ENCODE data around the gene ANXA1.
A peak's percentile ranks its signal among the peaks of the same experiment; 100 is the strongest.

Gene ANXA1

DNA sequence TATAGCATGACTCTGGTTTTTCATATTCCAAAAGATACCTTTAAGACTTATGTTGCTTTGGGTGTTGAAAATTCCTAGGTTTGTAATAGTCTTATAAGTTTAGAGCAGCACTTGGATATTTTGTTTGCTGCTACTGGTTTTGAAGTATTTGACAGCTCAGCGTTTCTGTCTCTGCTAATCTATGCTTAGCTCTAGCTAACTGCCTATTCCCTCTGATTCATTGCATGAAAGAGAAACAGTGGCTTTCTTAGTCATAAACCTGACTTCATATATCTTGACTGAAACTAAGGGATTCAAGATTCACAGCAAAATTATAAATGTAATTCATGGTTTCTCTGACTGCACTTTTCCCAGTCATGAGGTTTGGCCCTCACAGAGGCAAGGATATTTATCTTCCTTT, 35.6 kb upstream of the ANXA1 start:
- no peak for DNase-seq (ENCODE audit: extremely low read depth, low read depth)

DNA sequence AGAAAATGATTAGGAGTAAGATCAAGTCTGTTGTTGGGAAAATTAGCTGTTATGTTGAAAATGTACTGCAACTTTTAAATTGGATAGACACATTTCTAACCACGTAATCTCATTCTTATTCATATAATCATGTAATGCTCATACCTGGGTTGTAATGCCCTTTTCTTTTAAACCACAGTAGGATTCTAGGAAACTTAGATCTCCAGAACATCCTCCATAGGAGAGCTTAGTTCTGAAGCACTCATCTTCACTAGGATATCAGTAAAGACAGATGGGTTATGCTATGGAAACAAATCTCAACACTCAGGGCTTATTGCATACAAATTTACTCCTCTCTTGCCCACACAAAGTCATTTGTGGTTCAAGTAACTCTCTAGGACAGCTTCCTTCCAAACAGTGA, 34.8 kb upstream of the ANXA1 start:
- TF ChIP-seq, protein P1, sequence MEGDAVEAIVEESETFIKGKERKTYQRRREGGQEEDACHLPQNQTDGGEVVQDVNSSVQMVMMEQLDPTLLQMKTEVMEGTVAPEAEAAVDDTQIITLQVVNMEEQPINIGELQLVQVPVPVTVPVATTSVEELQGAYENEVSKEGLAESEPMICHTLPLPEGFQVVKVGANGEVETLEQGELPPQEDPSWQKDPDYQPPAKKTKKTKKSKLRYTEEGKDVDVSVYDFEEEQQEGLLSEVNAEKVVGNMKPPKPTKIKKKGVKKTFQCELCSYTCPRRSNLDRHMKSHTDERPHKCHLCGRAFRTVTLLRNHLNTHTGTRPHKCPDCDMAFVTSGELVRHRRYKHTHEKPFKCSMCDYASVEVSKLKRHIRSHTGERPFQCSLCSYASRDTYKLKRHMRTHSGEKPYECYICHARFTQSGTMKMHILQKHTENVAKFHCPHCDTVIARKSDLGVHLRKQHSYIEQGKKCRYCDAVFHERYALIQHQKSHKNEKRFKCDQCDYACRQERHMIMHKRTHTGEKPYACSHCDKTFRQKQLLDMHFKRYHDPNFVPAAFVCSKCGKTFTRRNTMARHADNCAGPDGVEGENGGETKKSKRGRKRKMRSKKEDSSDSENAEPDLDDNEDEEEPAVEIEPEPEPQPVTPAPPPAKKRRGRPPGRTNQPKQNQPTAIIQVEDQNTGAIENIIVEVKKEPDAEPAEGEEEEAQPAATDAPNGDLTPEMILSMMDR (IDR thresholded peaks at IDR 0.05; ENCODE audit: low read depth, low read length) = no peak
- DNase-seq (ENCODE audit: extremely low read depth, low read depth) = no peak

More for the DNA sequence above, 35.6 kb upstream of the ANXA1 start:
- TF ChIP-seq, protein P1 (IDR thresholded peaks at IDR 0.05; ENCODE audit: low read depth, low read length) = no peak

DNA sequence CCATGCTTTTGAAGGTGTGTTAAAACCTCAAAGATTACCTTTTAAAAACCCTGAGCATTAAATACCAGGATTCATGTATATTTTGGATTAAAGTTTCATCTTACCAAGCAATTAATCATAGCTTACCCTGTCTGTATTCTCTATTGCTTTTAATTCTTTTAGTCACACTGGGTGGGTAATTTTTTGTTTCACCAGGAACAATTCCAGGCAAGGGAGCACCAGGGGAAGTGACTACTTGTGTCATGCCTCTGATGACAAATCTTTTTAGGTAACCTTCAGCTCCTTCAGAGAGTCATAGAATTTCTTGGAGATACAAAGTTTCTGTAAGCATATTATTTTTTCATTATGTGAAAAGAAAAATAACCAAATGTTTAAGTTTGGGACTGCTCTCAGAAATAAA, 33.4 kb upstream of the ANXA1 start:
- TF ChIP-seq, protein P1 (IDR thresholded peaks at IDR 0.05; ENCODE audit: low read depth, low read length) = no peak
- no peak for DNase-seq (ENCODE audit: extremely low read depth, low read depth)

DNA sequence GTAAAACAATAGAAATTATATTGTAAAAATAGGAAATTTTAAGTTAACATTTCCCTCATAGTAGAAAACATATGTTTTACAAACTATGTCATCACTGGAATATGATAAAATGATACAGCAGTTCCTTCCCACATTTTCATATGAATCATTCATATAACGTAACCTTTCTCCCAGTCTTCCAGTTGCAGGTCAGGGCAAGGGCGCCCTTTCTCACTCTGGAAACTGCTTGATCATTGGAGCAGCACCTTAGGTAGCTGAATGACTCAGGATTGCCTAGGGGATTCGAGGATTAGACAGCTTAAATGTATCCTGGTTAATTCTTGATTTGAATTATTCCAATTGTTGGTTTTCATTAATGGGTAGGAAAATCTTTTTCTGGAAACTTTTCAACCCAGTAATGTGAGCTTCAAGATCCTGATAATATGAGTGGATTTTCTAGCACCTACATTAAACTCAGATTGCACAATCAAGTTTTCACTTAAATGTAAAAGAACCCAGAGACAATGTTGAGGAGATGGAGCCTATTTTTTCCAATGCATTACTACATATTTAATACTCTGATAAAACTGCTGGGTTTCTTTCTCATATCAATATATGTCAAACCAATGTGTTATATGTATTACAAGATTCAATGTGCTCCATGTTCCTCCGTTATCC, 32.6 kb upstream of the ANXA1 start:
- DNase-seq (ENCODE audit: extremely low read depth, low read depth) = peak; percentile 41
- TF ChIP-seq, protein P1 (IDR thresholded peaks at IDR 0.05; ENCODE audit: low read depth, low read length) = no peak

DNA sequence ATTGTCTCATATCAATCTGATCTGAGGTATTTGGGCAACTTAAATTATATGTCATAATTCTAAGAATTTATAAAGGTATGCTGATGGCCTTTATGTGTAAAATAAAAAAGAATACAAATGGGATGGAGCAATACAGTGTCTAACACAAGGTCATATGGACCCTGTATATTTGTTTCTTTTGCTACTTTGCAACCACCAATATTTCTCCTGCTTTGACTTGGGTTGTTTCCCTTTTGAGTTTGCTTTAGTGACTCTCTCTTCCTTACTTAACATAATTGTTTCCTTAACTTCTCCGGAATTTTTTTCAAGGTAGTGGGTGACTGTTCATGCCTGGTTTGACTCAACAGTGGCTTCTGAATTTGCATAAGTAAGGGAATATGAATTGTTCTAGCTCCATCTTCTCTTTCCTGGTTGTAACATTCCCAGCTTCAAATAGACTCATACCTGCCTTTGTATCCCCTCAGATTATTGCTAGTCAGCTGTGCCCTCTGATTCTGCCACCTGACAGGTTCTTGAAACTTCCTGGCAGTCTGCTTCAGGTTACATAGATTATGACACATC, 30.2 kb upstream of the ANXA1 start:
- DNase-seq (ENCODE audit: extremely low read depth, low read depth) = no peak

DNA sequence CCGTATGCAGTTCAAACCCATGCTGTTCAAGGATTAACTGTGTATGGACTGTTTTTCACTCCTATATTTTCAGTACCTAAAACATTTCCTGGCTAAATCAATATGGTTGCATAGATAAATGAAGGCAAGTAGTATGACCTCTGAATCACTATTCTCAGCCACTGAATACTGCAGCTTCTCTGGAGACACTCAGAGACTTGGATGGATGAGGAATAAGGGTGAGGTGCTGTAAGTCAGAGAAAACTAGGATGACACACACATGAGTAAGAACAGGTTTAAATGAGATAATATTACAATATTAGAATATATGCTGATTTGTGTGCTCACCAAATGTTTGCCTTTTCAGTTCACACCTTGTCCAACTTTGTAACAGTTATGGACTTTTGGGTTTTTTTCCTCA, 26.0 kb upstream of the ANXA1 start:
- TF ChIP-seq, protein P1 (IDR thresholded peaks at IDR 0.05; ENCODE audit: low read depth, low read length) = no peak
- DNase-seq (ENCODE audit: extremely low read depth, low read depth) = no peak

More for the DNA sequence above, 30.2 kb upstream of the ANXA1 start:
- TF ChIP-seq, protein P1 (IDR thresholded peaks at IDR 0.05; ENCODE audit: low read depth, low read length) = no peak

DNA sequence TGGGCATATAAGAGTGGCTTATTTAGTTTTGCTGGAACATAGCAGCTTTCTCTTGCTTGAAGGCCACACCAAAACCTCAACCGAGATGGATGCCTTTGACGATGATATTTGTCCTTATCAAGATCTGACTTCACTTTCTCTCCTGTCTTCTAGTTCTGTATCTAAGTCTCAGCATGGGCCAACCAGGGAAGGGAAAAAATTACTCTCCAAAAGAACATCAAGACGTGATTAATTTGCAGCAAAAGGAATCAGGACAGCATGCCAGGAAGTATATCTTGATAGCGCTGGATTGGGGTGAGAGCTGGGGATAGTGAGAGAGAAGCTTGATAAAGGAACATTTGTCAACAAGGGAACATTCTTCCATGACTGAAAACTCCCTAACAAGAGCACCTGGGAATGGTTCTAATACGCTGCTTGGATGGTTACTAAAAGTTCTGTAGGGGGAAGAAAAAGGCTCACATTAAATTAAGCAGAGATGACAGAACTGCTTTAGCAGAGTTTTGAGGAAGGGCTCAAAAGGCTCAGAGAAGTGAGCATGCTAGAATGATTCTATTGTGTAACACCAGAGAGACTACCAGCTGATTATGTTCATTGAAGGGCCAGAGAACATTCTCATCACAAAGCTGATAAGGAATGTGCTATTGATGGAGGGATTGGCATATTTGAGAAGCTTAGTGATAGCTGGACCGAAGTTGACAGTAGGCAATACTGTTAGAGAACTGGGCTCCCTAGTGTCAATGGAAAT, 21.6 kb upstream of the ANXA1 start:
- TF ChIP-seq, protein P1 (IDR thresholded peaks at IDR 0.05; ENCODE audit: low read depth, low read length) = no peak
- DNase-seq (ENCODE audit: extremely low read depth, low read depth) = no peak

All from AG09319 (cell line).